Stimulated activated effector memory CD8-positive, alpha-beta T cell treated with anti-CD3 and anti-CD28 coated beads, Interleukin-12 subunit alpha, Interleukin-12 subunit beta, amount 100 ng/mL, for 72 hours (primary cell): ENCODE data around the gene GBGT1.

Experiments
- ATAC-seq: fragments of 150-1000 bp; cut with Tn5 transposase; 2 replicates; pipeline ENCODE4 v1.10.0; 2021
- DNase-seq, 2 donors: peaks; one replicate each; pipeline ENCODE4 v3.0.0; 2021 to 2022; ENCODE audit warnings: low spot score in 2 of 2
- H3K27ac Mint-ChIP-seq: one replicate; pipeline ENCODE4 v1.8.0; 2022; ENCODE audit warnings: mild to moderate bottlenecking, mixed read lengths
- H3K36me3 Mint-ChIP-seq: one replicate; pipeline ENCODE4 v1.8.0; 2022; ENCODE audit warnings: mild to moderate bottlenecking, mixed read lengths
- H3K4me1 Mint-ChIP-seq: one replicate; pipeline ENCODE4 v1.8.0; 2022; ENCODE audit warnings: mixed read lengths
- H3K4me3 Mint-ChIP-seq: one replicate; pipeline ENCODE4 v1.8.0; 2022; ENCODE audit warnings: mild to moderate bottlenecking, mixed read lengths
- H3K9me3 Mint-ChIP-seq: one replicate; pipeline ENCODE4 v1.8.0; 2022; ENCODE audit warnings: mixed read lengths

GBGT1 gene

GRCh38 chr9:133160742-133161546, 2.8 kb downstream of the GBGT1 start:
- H3K27ac Mint-ChIP-seq = no peak overlapping the region
- H3K4me1 Mint-ChIP-seq = peaks cover 11% of the 10 kb centered on the region
- peak overlapping the region; percentile 35 for H3K4me3 Mint-ChIP-seq
- peak; percentile 66 for ATAC-seq
- no peaks in the 10 kb centered on the region for H3K9me3 Mint-ChIP-seq
- DNase-seq = no peak
- peaks cover 6% of the 10 kb centered on the region for H3K36me3 Mint-ChIP-seq

GRCh38 chr9:133158695-133159094, 5.0 kb downstream of the GBGT1 start:
- Mint-ChIP-seq H3K27ac (no peak overlapping the region), H3K4me1 (peaks cover 11% of the 10 kb centered on the region), H3K4me3 (no peak overlapping the region), H3K9me3 (no peaks in the 10 kb centered on the region), H3K36me3 (peaks cover 6% of the 10 kb centered on the region)
- DNase-seq = no peak
- ATAC-seq = no peak

GRCh38 chr9:133155156-133155555, 8.6 kb downstream of the GBGT1 start:
- no peaks in the 10 kb centered on the region for H3K9me3 Mint-ChIP-seq
- no peak for ATAC-seq
- H3K36me3 Mint-ChIP-seq = peaks cover 5% of the 10 kb centered on the region
- no peaks in the 10 kb centered on the region for H3K4me1 Mint-ChIP-seq
- DNase-seq = no peak
- H3K27ac Mint-ChIP-seq = no peak overlapping the region
- no peak overlapping the region for H3K4me3 Mint-ChIP-seq

DNA sequence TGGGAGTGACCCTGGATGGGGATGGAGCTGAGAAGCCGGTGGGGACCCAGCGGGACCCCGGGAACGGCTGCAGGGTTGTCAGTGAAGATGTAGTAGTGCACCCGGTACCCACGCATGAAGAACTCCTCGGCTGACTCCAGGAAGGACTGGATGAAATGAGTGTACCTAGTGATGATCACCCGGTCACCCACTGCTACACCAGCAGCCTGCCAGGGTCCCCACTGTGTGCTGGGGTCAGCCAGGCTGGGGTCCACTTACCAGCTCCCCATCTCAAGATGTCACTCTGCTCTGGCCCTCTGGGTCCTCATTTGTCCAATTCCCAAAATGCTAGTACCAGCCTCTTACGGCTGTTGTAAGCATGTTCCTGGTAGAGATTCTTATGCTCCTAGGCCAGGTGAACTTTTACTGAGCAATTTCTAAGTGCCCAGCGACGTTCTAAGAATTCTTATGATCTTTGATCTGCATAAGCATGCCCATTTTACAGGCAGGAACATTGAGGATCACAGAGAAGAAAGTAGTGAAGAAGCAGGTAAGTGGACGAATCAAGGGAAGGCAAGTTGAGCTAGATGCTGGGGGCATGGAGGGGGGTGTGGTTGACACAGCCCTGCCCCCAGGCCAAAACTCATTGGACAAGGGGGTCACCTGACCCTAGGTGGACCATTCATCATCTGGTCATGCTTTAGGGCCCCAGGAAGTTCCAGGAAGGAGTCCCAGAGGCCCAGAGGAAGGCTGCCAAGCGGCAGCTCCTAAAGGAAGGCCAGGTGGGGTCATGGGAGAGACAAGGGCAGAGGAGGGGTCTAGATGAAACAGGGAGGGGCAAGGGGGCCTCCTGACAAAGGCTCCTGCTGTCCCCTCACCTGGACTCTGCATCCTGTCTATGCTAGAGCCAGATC, 9.4 kb downstream of the GBGT1 start:
- no peaks in the 10 kb centered on the region for H3K9me3 Mint-ChIP-seq
- H3K4me3 Mint-ChIP-seq = no peak overlapping the region
- no peaks in the 10 kb centered on the region for H3K4me1 Mint-ChIP-seq
- H3K27ac Mint-ChIP-seq = no peak overlapping the region
- no peak for ATAC-seq
- no peak for DNase-seq
- peaks cover 5% of the 10 kb centered on the region for H3K36me3 Mint-ChIP-seq

DNA sequence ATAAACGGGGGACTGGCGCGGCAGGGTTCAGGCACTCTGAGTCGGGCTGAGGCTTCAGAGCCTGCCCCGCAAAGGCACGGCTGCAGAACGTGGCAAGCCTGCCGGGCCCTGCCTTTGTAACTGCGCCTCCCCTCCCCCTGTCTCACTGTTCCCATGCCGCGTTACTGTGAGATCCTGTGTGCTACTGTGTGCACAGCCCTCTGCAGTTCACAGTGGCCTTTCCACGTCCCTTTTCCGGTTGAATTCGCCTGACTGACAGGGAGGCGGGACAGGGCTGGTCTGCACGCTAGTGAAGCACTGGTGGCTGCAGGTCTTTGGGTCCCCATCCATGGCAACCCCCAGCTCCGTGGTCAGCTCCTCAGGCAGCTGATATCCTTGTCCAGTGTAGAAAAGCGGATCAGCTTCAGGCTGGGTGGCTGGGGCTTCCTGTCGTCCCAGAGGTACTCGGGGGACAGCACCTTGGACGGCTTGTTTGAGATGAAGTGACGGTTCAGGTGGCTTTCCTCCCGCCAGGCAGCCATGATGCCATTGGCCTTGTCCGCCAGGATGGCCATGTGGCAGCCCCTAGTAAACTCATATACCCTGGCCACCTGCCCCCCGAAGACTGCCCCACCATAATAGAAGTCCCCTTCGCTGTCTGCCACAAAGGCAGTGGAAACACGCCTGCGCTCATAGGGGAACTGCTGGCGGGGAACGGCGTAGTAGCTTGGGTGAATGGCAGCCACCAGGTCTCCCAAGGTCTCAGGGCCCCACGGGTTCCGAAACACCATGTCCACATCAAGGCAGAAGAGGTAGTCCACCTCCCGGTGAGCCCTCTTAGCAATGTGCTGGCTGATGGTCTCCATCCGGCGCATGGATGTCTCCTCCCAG, 10.3 kb downstream of the GBGT1 start:
- DNase-seq (peak in 1 of 2 donors; percentile 46), ATAC-seq (no peak)
- H3K27ac Mint-ChIP-seq = no peak overlapping the region
- H3K36me3 Mint-ChIP-seq = peaks cover 7% of the 10 kb centered on the region
- H3K9me3 Mint-ChIP-seq = no peaks in the 10 kb centered on the region
- peaks cover 2% of the 10 kb centered on the region for H3K4me1 Mint-ChIP-seq
- H3K4me3 Mint-ChIP-seq = no peak overlapping the region

GRCh38 chr9:133151601-133152525, 11.9 kb downstream of the GBGT1 start:
- Mint-ChIP-seq H3K4me1 (peaks cover 18% of the 10 kb centered on the region), H3K36me3 (peaks cover 23% of the 10 kb centered on the region), H3K9me3 (no peaks in the 10 kb centered on the region), H3K4me3 (peak overlapping the region; percentile 40), H3K27ac (peak overlapping the region; percentile 96)
- ATAC-seq = no peak
- DNase-seq = peak in 1 of 2 donors; percentile 46

GRCh38 chr9:133151041-133151440, 12.7 kb downstream of the GBGT1 start:
- Mint-ChIP-seq H3K27ac (peak overlapping the region; percentile 96), H3K4me3 (peak overlapping the region; percentile 40), H3K9me3 (no peaks in the 10 kb centered on the region), H3K36me3 (peaks cover 31% of the 10 kb centered on the region), H3K4me1 (peaks cover 24% of the 10 kb centered on the region)
- DNase-seq (no peak), ATAC-seq (no peak)

DNA sequence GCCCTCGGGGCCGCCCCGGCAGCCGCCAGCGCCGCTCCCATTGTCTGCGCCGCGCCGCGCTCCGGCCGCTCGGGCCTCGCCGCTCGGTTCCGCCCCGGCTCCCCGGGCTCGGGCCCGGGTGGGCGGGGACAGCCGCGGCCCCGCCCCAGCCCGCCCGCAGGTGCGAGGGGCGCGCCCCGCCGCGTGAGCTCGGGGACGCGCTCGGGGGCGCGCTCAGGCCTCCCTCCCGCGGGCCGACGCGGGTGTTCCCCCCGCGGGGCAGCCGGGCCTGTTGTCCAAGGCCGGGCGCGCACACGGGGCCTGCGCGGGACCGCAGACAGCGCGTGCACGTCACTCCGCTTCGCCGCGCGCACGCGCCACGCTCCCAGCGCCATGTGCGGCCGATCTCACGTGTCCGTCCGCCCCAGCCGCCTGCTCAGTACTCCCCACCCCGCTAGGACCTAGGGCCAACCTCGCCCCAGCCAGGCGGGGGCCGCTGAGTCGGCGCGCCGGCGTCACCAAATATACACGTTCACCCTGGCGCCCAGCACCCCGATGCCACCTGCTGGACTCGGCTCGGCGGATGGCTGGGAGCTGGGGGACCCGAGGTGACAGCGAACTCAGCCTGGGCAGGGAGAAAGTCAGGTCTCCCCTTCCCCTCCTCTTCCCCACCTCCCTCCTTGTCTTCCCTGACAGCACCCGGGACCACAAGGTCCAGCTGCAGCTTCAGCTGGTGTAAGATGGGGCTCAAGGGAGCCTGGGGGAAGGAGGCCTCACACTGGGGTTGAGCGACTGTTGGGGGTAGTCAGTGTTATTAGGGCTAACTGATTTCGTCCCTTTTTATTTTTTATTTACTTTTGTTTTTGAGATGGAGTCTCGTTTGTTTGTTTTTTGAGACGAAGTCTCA, 14.3 kb downstream of the GBGT1 start:
- DNase-seq (peak; percentile 79 to 91), ATAC-seq (peak; percentile 86)
- H3K27ac Mint-ChIP-seq = peak overlapping the region; percentile 96
- peaks cover 48% of the 10 kb centered on the region for H3K36me3 Mint-ChIP-seq
- peaks cover 39% of the 10 kb centered on the region for H3K4me1 Mint-ChIP-seq
- peak overlapping the region; percentile 95 for H3K4me3 Mint-ChIP-seq
- H3K9me3 Mint-ChIP-seq = no peaks in the 10 kb centered on the region

DNA sequence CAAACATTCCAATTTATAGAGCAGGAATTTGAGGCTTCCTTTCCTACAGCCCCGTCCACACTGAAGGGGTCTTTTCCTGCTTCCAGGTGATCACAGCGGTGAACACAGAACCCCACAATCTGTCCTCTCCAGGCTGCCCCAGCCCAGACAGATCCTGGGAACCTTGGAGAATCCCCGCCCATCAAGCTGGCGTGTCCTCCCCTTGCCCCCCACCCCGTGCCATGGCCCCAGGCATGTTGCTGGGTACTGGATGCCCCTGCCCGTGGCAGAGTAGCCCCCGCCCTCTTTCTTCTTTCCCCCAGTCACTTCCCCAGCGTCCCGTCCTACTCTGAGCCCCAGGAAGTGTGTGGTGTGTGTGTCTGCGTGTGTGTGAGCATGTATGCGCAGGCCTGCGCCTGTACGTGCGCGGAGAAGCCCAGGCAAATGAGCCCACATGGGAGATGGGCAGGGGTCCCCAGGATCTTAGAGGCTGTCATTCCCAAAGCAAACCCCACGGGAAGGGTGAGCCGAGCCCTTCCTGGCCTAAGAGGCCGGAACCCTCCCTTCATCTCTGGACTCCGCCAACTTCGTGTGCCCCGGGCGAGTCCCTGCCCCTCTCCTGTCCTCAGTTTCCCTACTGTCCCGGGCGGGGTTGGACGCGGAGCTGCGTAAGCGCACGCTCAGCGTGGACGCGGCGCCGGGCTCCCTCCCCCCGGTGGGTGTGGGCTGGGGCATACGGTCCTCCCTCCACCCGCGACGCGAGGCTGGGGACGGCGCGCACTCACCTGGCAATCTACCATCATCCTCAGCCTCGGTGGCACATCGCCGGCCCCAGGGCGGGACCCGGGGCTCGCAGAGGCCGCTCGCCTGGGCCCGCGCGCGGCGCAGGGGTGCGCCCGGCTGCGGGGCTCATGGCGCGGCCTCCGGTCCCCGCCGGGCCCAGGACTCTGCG, 15.2 kb downstream of the GBGT1 start:
- Mint-ChIP-seq H3K9me3 (no peaks in the 10 kb centered on the region), H3K27ac (peak overlapping the region; percentile 96), H3K4me3 (peak overlapping the region; percentile 95), H3K4me1 (peaks cover 48% of the 10 kb centered on the region), H3K36me3 (peaks cover 56% of the 10 kb centered on the region)
- DNase-seq = peak in 1 of 2 donors; percentile 75
- ATAC-seq = peak; percentile 36

GRCh38 chr9:133147412-133148198, 16.1 kb downstream of the GBGT1 start:
- DNase-seq (peak; percentile 82 to 94), ATAC-seq (peak; percentile 2)
- Mint-ChIP-seq H3K36me3 (peaks cover 57% of the 10 kb centered on the region), H3K27ac (peak overlapping the region; percentile 96), H3K9me3 (no peaks in the 10 kb centered on the region), H3K4me3 (peak overlapping the region; percentile 95), H3K4me1 (peaks cover 56% of the 10 kb centered on the region)

DNA sequence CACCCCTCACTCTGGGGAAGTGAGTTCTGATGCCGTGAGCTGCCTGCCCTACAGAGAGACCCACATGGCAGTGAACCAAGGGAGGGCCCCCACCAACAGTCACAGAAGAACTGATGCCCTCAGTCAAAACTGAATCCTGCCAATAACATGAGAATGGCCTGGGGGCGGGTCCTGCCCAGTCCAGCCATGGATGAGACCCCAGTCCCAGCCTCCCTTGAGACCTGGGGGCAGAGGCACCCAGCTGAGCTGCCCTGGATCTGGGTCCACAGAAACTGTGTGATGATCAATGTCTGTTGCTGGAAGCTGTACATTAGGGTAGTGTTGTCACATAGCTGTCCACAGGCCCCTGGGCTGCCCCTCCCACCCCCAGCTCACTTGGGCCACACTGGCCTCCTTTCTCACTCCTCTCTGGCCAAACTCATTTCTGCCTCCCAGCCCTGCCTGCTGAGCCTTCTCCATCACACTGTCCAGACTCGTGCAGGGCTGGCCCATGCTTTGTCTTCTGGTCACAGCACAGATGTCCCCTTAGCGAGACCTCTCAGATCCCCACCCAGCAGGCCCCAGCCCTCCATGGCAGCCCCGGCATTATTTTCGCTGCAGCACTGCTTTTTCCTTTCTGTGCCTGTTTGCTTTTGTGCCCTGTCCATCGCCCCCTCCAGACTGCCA, 16.8 kb downstream of the GBGT1 start:
- no peaks in the 10 kb centered on the region for H3K9me3 Mint-ChIP-seq
- H3K4me1 Mint-ChIP-seq = peaks cover 64% of the 10 kb centered on the region
- H3K4me3 Mint-ChIP-seq = peak overlapping the region; percentile 95
- ATAC-seq = no peak
- peak overlapping the region; percentile 96 for H3K27ac Mint-ChIP-seq
- peaks cover 62% of the 10 kb centered on the region for H3K36me3 Mint-ChIP-seq
- DNase-seq = no peak
